GM21529 (cell line): ENCODE measurements around the gene OR8H3.
"Not testable (repeated sequence)": the region's sequence is repeated elsewhere in the genome, so short reads cannot be mapped to it uniquely, and the experiment has no call there.

Experiments used
- ATAC-seq: cut with Tn5 transposase; IDR thresholded peaks from one replicate; pipeline ENCODE4 v1.9.1; 2021; ENCODE audit not compliant: unreplicated experiment

The OR8H3 gene, protein sequence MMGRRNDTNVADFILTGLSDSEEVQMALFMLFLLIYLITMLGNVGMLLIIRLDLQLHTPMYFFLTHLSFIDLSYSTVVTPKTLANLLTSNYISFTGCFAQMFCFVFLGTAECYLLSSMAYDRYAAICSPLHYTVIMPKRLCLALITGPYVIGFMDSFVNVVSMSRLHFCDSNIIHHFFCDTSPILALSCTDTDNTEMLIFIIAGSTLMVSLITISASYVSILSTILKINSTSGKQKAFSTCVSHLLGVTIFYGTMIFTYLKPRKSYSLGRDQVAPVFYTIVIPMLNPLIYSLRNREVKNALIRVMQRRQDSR

DNA sequence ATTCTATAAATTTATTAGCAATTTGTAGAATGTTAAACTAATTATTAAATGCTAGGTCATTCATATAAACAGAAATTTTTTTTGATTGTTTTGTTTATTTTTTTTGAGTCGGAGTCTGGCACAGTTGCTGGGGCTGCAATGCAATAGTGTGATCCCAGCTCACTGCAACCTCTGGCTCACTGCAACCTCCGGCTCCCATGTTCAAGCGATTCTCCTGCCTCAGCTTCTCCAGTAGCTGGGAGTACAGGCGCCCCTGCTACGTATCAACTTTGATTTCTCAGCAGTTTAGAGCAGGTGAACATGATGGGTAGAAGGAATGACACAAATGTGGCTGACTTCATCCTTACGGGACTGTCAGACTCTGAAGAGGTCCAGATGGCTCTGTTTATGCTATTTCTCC lies at the start of gene OR8H3:
Gene OR8H3, plus strand, starts transcription at position 301 of the 400 bp plus-strand sequence. Its CDS starts 0 bp downstream, at position 301.
- ATAC-seq, result no peak

DNA sequence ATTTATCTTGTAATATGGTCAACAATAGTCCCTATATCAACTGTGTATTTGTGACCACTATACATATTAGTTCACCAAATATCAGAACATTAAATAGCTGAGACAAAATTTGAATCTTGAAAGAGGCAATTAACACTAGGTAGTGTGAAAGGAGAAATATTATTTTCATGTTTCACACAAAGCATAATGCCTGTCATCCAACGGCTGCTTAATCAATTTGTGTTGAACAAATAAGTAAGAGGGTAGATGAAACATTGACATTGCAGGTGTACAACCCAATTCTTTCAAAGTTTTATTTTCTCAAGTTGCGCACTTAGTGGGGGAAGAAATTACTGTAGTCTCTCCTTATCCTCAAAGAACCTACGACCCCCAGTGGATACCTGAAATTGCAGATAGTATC lies 32.5 kb upstream of the OR8H3 start:
- ATAC-seq, result no peak

DNA sequence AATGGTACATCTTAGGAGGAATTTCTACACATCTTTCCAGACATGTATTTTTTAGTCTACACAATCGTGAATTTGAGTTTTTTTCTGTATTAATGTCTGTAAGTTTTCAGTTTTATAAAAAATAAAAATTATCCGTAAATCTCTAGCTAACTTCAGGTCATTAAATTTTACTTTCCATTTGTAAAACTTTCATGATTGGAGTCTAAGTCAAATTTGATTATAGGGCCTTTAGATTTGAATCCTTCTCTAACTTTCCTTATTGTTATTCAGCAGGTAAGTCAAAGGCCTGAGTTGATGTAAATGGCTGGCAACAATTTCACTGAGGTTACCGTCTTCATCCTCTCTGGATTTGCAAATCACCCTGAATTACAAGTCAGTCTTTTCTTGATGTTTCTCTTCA lies 29.2 kb upstream of the OR8H3 start, which contains the start of gene OR8I2:
Gene OR8I2, plus strand, starts transcription at position 301 of the 400 bp plus-strand sequence. Its CDS starts 0 bp downstream, at position 301.
- no peak for ATAC-seq

DNA sequence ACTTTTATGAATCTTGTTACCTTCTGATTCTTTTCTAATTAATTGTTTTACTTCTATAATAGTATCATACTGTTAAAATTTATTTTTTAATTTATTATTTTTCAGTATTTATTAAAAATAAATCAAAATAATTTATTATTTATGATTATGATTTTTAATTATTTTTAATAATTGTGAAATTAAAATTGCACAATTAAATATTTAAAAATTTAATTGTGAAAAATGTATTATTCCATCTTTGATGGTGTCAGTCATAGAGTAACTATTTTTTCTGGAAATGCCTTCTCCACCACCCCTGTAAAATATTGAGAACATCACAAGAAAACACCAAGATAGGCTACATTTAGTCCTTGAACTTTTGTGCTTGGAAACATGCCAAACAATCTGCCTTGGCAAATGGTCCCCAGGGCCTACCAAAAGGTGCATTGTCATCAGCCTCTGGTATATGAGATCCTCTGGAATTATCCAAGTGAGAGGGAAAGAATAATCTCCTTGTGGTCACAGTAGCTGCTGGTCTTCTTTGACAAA lies 18.9 kb upstream of the OR8H3 start, which contains the start of gene OR8H2:
Gene OR8H2, plus strand, starts transcription at position 478 of the 528 bp plus-strand sequence. CDS start 1,356 bp downstream, outside the sequence.
- ATAC-seq, result no peak

DNA sequence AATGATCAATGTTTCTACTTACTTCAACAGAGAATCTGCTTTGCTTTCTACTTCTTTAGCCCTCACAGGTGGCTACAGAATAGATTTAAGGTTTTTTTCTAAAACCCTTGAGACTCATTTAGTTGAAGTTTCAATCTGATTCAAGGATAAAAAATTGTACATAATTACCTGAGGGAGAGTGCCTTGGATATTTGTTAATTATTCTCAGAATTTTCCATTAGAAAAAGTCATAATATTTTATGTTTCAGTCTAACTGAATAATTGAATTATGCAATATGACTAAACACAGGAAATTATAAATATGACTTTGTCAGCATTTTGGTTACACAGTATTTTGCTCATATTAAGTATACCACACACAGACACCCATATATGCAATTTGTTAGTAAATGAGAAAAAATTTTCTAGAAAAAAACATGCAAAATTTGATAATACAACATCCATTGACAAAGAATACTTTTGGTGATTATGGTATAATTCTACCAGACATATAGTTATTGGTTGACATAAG lies 18.0 kb downstream of the OR8H3 start, which contains the start of gene OR8J3:
Gene OR8J3, minus strand, starts transcription at position 51 of the 511 bp plus-strand sequence. CDS start 2,483 bp downstream, outside the sequence.
- no peak for ATAC-seq

DNA sequence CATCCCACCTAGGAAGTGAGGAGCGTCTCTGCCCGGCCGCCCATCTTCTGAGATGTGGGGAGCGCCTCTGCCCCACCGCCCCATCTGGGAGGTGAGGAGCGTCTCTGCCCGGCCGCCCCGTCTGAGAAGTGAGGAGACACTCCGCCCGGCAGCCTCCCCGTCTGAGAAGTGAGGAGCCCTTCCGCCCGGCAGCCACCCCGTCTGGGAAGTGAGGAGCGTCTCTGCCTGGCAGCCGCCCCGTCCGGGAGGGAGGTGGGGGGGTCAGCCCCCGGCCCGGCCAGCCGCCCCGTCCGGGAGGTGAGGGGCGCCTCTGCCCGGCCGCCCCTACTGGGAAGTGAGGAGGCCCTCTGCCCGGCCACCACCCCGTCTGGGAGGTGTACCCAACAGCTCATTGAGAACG lies 21.5 kb downstream of the OR8H3 start:
- not testable (repeated sequence) for ATAC-seq

DNA sequence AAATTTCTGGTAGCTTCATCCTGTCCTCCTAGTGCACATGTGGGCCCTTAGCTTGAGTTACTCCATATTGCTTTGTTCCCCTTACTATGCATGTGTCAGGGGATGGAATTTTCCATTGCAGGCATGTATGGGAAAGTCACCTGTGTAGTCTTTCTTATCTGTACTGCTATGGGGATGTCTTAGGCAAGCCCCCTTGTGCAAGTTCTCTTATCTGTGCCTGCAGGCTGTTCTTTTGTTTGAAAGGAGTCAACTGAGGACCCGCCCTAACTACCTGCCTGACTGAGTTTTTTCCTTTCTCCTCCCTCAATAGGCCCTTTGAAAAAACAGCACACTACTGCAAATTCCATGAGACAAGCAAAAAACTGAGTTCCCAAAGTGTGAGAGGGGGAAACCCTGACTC lies 29.2 kb downstream of the OR8H3 start:
- ATAC-seq, result no peak

DNA sequence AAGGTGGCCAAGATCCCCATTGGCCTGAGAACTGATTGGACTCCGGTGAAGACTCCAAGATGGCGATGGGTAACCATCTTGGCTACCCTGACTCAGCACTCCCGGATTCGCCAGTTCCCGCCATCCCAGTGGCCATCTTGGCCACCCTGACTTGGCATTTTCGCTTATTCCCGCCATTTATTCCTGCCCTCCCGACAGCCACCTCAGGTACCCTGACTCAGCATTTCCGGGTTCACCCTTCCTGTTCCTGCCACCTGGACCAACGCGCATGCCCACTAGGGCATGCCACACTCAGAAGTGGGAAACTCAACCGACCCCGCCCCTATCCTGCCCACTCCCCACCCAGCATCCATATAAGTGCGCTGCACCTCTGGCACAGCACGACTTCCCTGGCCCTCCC lies 30.2 kb downstream of the OR8H3 start:
- no peak for ATAC-seq

DNA sequence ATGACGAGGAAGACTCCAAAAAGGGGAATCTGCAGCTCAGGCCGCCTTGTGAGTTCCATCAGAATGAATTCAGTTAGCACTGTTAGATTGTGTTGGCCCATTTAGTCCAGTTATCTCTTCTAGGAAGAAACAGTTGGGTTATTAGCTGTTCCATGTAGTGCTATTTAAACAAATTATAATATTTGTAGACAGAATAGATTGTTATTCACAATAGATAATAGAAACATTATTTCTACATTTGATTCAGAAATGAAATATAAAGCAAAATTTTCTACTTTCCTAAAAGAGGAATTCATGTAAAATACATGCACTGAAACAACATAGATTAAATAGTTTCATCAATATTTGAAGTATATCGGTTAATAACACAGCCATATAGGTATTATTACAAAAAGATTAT lies 38.0 kb downstream of the OR8H3 start, which contains the start of gene OR8K5:
Gene OR8K5, minus strand, starts transcription at position 101 of the 400 bp plus-strand sequence. Its CDS starts 0 bp downstream, at position 101.
- ATAC-seq, result no peak

DNA sequence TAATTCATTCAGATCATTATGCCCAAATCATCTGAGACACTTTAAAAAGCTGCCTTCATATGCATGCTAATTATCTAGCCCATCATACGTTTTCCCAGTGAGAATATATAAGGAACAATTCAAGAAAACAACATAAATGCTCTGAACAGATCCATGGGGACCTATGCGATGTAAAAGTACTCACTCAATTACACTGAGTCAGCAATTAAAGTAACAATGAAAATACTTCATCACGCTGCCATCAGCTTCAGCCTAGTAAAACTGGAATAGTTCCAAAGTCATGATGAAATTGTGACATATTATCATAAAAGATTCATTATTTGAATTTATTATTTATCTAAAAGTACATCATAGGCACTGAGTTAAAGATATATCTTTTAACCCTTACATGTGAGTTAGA lies 41.6 kb downstream of the OR8H3 start:
- ATAC-seq, result no peak

DNA sequence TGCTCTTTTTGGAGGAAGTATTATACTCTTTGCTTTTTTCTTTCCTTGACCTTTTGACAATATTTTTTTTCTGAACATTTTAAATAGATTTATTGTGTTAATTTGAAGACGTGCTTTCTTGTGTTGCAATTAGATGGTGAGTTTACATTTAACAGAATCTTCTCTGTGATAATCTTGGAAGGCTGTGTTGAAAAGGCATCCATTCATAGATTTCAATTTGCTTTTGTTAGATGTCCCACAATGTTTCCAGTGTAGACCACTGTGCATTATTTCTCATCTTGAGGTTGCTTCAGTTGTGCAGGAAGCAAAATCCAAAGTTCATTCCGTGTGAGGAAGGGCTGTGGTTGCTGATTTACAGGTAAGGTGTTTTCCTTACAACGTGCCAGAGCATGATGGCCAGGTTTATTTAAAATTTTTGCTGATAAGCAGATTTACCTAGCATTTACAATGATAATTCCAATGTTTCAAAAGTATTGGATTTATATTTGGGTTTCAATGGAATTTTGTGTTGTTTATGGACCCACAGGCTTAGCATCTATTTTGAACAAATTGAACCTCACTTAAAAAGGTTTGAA lies 50.2 kb downstream of the OR8H3 start:
- ATAC-seq, result no peak
